ENCODE data around the gene RACGAP1. TPM values are rescaled to one million over a fixed set of nuclear protein-coding genes. Genes with fewer than 3 reads are reported as not detected.

RACGAP1 gene
- total and polyA plus RNA-seq, 2 donors from 2014 or later, result 5.0 to 7.7 TPM

- no peaks in the 10 kb centered on the region for H3K9me3 ChIP-seq (ENCODE audit: control insufficient read depth in 2 of 3, insufficient read depth in 1 of 3, low read length in 3 of 3)
- intact Hi-C loops (cut with DNase I), result no loop called here
- no peak for FAIRE-seq
- no peak for TF ChIP-seq CTCF (IDR thresholded peaks at IDR 0.05; ENCODE audit: borderline replicate concordance, extremely low read depth, insufficient read depth)
- peaks cover 0 to 4% (median 0%) of the 10 kb centered on the region in 3 donors for H3K4me1 ChIP-seq (ENCODE audit: control insufficient read depth in 2 of 3, insufficient read depth in 2 of 3, low read depth in 1 of 3, low read length in 3 of 3)
- no peaks in the 10 kb centered on the region for H3K36me3 ChIP-seq (ENCODE audit: control insufficient read depth in 2 of 3, insufficient read depth in 3 of 3, low read length in 3 of 3)
- H3K27me3 ChIP-seq (ENCODE audit: control insufficient read depth, insufficient read depth, low read length), result peaks cover 14% of the 10 kb centered on the region
- H3K4me3 ChIP-seq (ENCODE audit: low read length in 3 of 3), result no peak overlapping the region
- DNase-seq, result no peak
- H3K27ac ChIP-seq (ENCODE audit: low read depth in 2 of 2, low read length in 2 of 2), result no peak overlapping the region
- no peak overlapping the region for H3K9ac ChIP-seq (ENCODE audit: low read length in 3 of 3)
Measured at GRCh38 chr12:49957570-49957967, 67.7 kb downstream of the RACGAP1 start.

- peaks cover 0 to 4% (median 0%) of the 10 kb centered on the region in 3 donors for H3K4me1 ChIP-seq (ENCODE audit: control insufficient read depth in 2 of 3, insufficient read depth in 2 of 3, low read depth in 1 of 3, low read length in 3 of 3)
- H3K36me3 ChIP-seq (ENCODE audit: control insufficient read depth in 2 of 3, insufficient read depth in 3 of 3, low read length in 3 of 3), result no peaks in the 10 kb centered on the region
Measured at GRCh38 chr12:49956663-49957569, 68.4 kb downstream of the RACGAP1 start.

GRCh38 chr12:49955899-49956662, 69.2 kb downstream of the RACGAP1 start:
- no peak overlapping the region for H3K27ac ChIP-seq (ENCODE audit: low read depth in 2 of 2, low read length in 2 of 2)
- TF ChIP-seq CTCF (IDR thresholded peaks at IDR 0.05; ENCODE audit: borderline replicate concordance, extremely low read depth, insufficient read depth), result no peak
- DNase-seq, result no peak
- intact Hi-C loops (cut with DNase I), result no loop called here
- no peaks in the 10 kb centered on the region for H3K36me3 ChIP-seq (ENCODE audit: control insufficient read depth in 2 of 3, insufficient read depth in 3 of 3, low read length in 3 of 3)
- H3K4me1 ChIP-seq (ENCODE audit: control insufficient read depth in 2 of 3, insufficient read depth in 2 of 3, low read depth in 1 of 3, low read length in 3 of 3), result peaks cover 0 to 4% (median 0%) of the 10 kb centered on the region in 3 donors
- FAIRE-seq, result no peak
- H3K9ac ChIP-seq (ENCODE audit: low read length in 3 of 3), result no peak overlapping the region
- H3K27me3 ChIP-seq (ENCODE audit: control insufficient read depth, insufficient read depth, low read length), result peaks cover 14% of the 10 kb centered on the region
- H3K4me3 ChIP-seq (ENCODE audit: low read length in 3 of 3), result no peak overlapping the region
- no peaks in the 10 kb centered on the region for H3K9me3 ChIP-seq (ENCODE audit: control insufficient read depth in 2 of 3, insufficient read depth in 1 of 3, low read length in 3 of 3)

More at GRCh38 chr12:49956663-49957569, 68.4 kb downstream of the RACGAP1 start:
- H3K27me3 ChIP-seq (ENCODE audit: control insufficient read depth, insufficient read depth, low read length), result peaks cover 14% of the 10 kb centered on the region
- no peak for TF ChIP-seq CTCF (IDR thresholded peaks at IDR 0.05; ENCODE audit: borderline replicate concordance, extremely low read depth, insufficient read depth)
- H3K4me3 ChIP-seq (ENCODE audit: low read length in 3 of 3), result no peak overlapping the region
- FAIRE-seq (no peak), DNase-seq (peak in 1 of 5 donors; percentile 30)
- intact Hi-C loops (cut with DNase I), result no loop called here
- H3K9ac ChIP-seq (ENCODE audit: low read length in 3 of 3), result no peak overlapping the region
- H3K27ac ChIP-seq (ENCODE audit: low read depth in 2 of 2, low read length in 2 of 2), result no peak overlapping the region
- no peaks in the 10 kb centered on the region for H3K9me3 ChIP-seq (ENCODE audit: control insufficient read depth in 2 of 3, insufficient read depth in 1 of 3, low read length in 3 of 3)

All from kidney (tissue), 14 donors.